OCI-LY3 (cell line): ENCODE data around the gene PCSK6.

Experiments
- H2AFZ ChIP-seq: fragments of 200-600, 300-600 bp; shearing (Covaris generic); 2 replicates; pipeline ENCODE4 v1.6.0; 2014; ENCODE audit warnings: antibody characterized with exemption, low read depth, low read length
- H3K27ac ChIP-seq: fragments of 200-600, 300-600 bp; sonication (generic); 2 replicates; pipeline ENCODE4 v1.5.1; 2014; ENCODE audit warnings: mild to moderate bottlenecking, low read length, moderate library complexity, mixed read lengths
- H3K27me3 ChIP-seq: fragments of 200-600, 300-600 bp; sonication (generic); 2 replicates; pipeline ENCODE4 v1.6.1; 2014; ENCODE audit warnings: low read depth, low read length, mixed read lengths
- H3K36me3 ChIP-seq: fragments of 200-600, 300-600 bp; sonication (generic); replicated peaks from 2 replicates; pipeline ENCODE3; 2014; ENCODE audit warnings: low read depth, low read length, mixed read lengths
- H3K4me1 ChIP-seq: fragments of 300-600, 200-600 bp; sonication (generic); 2 replicates; pipeline ENCODE4 v1.6.1; 2014; ENCODE audit warnings: low read length, mixed read lengths
- H3K4me2 ChIP-seq: fragments of 200-600, 300-600 bp; sonication (generic); 2 replicates; pipeline ENCODE4 v1.6.1; 2014; ENCODE audit warnings: low read length, mixed read lengths
- H3K4me3 ChIP-seq: fragments of 300-600, 200-600 bp; sonication (generic); 2 replicates; pipeline ENCODE4 v1.5.1; 2014; ENCODE audit warnings: antibody characterized with exemption, mild to moderate bottlenecking, low read length, moderate library complexity
- H3K79me2 ChIP-seq: fragments of 300-600, 200-600 bp; shearing (Covaris generic); 2 replicates; pipeline ENCODE4 v1.6.1; 2014; ENCODE audit warnings: mild to moderate bottlenecking, low read length, mixed read lengths
- H3K9ac ChIP-seq: fragments of 300-600, 200-600 bp; shearing (Covaris generic); 2 replicates; pipeline ENCODE4 v1.6.0; 2014; ENCODE audit warnings: mild to moderate bottlenecking, low read length, moderate library complexity
- H3K9me3 ChIP-seq: fragments of 200-600, 300-600 bp; shearing (Covaris generic); 2 replicates; pipeline ENCODE4 v1.6.1; 2014; ENCODE audit warnings: low read length, mixed read lengths; ENCODE audit not compliant: insufficient read depth
- H4K20me1 ChIP-seq: fragments of 200-600, 300-600 bp; sonication (generic); 2 replicates; pipeline ENCODE4 v1.6.1; 2016; ENCODE audit warnings: low read length, mixed read lengths; ENCODE audit not compliant: insufficient read depth
- EZH2phosphoT487 ChIP-seq: fragments of 200-600 bp; shearing (Covaris generic); IDR thresholded peaks from 2 replicates; pipeline ENCODE4 v1.6.1; 2018; ENCODE audit warnings: antibody characterized with exemption, mixed run types, low read depth
- TF ChIP-seq, protein P1 (sequence below): fragments of 200-600, 300-600 bp; sonication (generic); IDR thresholded peaks from 2 replicates; pipeline ENCODE4 v1.5.1; 2014; ENCODE audit warnings: antibody characterized with exemption, low read length, low read depth

PCSK6 gene

DNA sequence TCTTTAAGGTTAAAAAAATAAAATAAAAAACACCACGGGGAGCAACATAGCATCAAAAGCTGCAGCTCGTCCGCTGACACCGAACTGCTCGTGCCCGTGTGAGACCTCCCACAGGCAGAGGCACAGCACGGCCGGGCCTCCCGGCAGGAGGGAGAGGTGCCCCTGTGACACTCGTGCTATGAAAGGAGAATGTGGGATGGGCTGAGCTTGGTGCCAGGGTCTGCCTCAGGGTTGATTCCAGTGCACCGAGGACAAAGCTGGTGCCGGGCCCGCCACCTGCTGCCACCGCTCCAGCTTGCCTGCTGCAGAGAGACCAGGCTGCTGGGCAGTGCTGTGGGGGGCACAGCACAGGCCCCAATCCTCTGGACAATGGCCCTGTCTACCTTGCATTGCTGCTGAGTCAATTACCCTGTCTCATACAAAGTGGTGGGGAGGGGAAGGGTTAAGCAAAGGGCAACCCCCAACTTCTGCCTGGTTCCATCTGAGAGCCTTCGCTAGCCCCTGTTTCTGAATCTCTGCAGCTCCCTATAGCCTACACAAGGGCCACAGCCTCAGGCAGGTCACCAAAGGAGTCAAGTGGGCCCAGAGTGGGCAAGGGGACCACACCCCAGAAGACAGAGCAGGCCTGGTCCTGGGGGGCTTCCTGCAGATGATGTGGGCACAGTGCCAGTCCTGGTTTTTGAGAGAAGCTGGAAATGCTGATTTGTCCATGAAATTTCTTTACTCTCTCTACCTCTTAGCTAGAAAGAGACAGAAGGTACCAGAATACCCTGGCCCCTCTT is 120.5 kb downstream of the PCSK6 start:
- Histone ChIP-seq H3K9ac (no peak overlapping the region), H3K4me1 (no peaks in the 10 kb centered on the region), H2AFZ (no peak overlapping the region), H3K36me3 (no peaks in the 10 kb centered on the region), H3K79me2 (no peaks in the 10 kb centered on the region), H3K27me3 (peaks cover 30% of the 10 kb centered on the region), H3K9me3 (no peaks in the 10 kb centered on the region), H3K4me3 (no peak overlapping the region), H3K4me2 (no peak overlapping the region), H4K20me1 (no peaks in the 10 kb centered on the region), H3K27ac (no peak overlapping the region)
- TF ChIP-seq EZH2phosphoT487 = no peak
- TF ChIP-seq, protein P1, sequence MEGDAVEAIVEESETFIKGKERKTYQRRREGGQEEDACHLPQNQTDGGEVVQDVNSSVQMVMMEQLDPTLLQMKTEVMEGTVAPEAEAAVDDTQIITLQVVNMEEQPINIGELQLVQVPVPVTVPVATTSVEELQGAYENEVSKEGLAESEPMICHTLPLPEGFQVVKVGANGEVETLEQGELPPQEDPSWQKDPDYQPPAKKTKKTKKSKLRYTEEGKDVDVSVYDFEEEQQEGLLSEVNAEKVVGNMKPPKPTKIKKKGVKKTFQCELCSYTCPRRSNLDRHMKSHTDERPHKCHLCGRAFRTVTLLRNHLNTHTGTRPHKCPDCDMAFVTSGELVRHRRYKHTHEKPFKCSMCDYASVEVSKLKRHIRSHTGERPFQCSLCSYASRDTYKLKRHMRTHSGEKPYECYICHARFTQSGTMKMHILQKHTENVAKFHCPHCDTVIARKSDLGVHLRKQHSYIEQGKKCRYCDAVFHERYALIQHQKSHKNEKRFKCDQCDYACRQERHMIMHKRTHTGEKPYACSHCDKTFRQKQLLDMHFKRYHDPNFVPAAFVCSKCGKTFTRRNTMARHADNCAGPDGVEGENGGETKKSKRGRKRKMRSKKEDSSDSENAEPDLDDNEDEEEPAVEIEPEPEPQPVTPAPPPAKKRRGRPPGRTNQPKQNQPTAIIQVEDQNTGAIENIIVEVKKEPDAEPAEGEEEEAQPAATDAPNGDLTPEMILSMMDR = no peak

DNA sequence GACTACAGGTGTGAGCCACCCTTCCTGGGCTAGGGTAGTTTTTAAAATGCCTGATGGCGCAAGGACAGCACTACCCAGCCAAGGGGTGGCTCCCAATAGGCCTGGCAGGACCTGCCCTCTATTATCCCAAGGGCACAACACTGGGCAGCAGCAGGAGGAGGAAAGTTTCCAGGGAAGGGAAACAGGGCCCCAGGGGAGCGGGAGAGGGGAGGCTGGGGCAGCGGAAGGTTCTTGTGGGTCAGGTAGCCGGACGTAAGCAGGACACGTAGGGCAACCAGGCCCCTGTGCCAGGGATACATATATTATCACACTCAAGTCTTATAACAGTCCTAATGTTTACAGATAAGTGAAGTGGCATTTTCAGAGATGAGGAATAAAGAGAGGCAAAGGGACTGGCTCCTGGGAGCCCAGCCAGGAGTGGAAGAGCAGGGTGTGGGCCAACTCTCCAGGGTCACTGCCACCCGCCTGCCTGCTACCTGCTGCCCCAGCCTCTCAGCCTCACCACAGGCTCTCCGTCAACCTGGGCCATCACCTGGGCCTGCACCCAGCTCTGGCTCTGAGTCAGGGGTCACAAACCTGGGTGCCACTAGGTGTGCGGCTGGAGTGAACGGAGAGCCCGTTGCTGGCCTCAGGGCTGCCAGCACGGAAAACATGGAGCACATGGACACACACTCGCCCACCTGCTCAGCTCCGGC is 121.3 kb downstream of the PCSK6 start:
- Histone ChIP-seq H3K4me1 (no peaks in the 10 kb centered on the region), H3K4me2 (no peak overlapping the region), H3K9me3 (no peaks in the 10 kb centered on the region), H3K79me2 (no peaks in the 10 kb centered on the region), H3K27ac (no peak overlapping the region), H2AFZ (no peak overlapping the region), H3K4me3 (no peak overlapping the region), H3K36me3 (no peaks in the 10 kb centered on the region), H4K20me1 (no peaks in the 10 kb centered on the region), H3K27me3 (peaks cover 32% of the 10 kb centered on the region), H3K9ac (no peak overlapping the region)
- no peak for TF ChIP-seq EZH2phosphoT487
- TF ChIP-seq, protein P1 = no peak

DNA sequence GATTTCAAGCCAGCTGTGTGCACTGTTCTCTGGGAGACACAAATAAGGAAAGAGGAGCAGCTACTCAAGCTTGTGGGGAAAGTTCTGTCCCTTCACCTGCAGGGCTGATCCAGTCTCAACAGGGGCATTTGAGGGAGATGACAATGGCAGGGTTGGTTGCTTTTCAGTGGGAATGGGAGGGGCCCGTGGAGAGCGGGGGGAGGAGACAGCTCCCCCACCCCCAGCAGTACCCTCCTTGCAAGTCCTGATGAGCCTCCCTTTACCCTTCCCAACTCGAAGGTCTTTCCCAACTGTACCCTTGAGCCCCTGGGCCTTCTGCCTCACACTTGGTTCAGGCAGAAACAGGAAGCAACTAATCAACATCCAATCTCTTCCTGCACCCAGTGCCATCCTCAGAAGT is 122.7 kb downstream of the PCSK6 start:
- H3K4me3 ChIP-seq = no peak overlapping the region
- H3K9ac ChIP-seq = no peak overlapping the region
- peaks cover 40% of the 10 kb centered on the region for H3K27me3 ChIP-seq
- H3K79me2 ChIP-seq = no peaks in the 10 kb centered on the region
- H3K4me1 ChIP-seq = no peaks in the 10 kb centered on the region
- no peaks in the 10 kb centered on the region for H3K9me3 ChIP-seq
- TF ChIP-seq, protein P1 = no peak
- TF ChIP-seq EZH2phosphoT487 = no peak
- no peaks in the 10 kb centered on the region for H4K20me1 ChIP-seq
- no peak overlapping the region for H2AFZ ChIP-seq
- H3K27ac ChIP-seq = no peak overlapping the region
- no peaks in the 10 kb centered on the region for H3K36me3 ChIP-seq
- no peak overlapping the region for H3K4me2 ChIP-seq

- no peaks in the 10 kb centered on the region for H3K4me1 ChIP-seq
- H3K9ac ChIP-seq = no peak overlapping the region
- TF ChIP-seq, protein P1 = no peak
- no peak for TF ChIP-seq EZH2phosphoT487
- no peak overlapping the region for H3K4me2 ChIP-seq
- H3K4me3 ChIP-seq = no peak overlapping the region
- H2AFZ ChIP-seq = no peak overlapping the region
- no peaks in the 10 kb centered on the region for H3K9me3 ChIP-seq
- no peaks in the 10 kb centered on the region for H3K36me3 ChIP-seq
- no peaks in the 10 kb centered on the region for H3K79me2 ChIP-seq
- H3K27me3 ChIP-seq = peaks cover 50% of the 10 kb centered on the region
- H3K27ac ChIP-seq = no peak overlapping the region
- H4K20me1 ChIP-seq = no peaks in the 10 kb centered on the region
Measured at GRCh38 chr15:101362986-101363566, 126.4 kb downstream of the PCSK6 start.
